ENCODE results near the gene MS4A14. TPM values are rescaled to one million over a fixed set of nuclear protein-coding genes. Genes with fewer than 3 reads are reported as not detected.
A peak's percentile ranks its signal among the peaks of the same experiment; 100 is the strongest.
"Not testable (repeated sequence)": the region's sequence is repeated elsewhere in the genome, so short reads cannot be mapped to it uniquely, and the experiment has no call there.

Gene MS4A14
- total and polyA plus RNA-seq, 2 donors (not counting 1 experiment from before 2014, with no cell fraction given): 3.4 to 5.4 TPM

GRCh38 chr11:60363542-60364470, 32.5 kb upstream of the MS4A14 start:
- Mint-ChIP-seq H3K27ac (peak overlapping the region; percentile 90), H3K4me1 (peaks cover 71% of the 10 kb centered on the region), H3K27me3 (no peaks in the 10 kb centered on the region), H3K4me3 (peak overlapping the region; percentile 80), H3K9me3 (ENCODE audit: insufficient read depth) (peaks cover 4% of the 10 kb centered on the region)
- Histone ChIP-seq H2AFZ (ENCODE audit: insufficient read depth, low read depth, low read length, poor library complexity, severe bottlenecking) (peak overlapping the region; percentile 70), H3K36me3 (replicated peaks in 1 of 2; ENCODE audit: control extremely low read depth in 1 of 2, control insufficient read depth in 1 of 2, extremely low read depth in 1 of 2, insufficient read depth in 2 of 2, low read length in 1 of 2) (no peaks in the 10 kb centered on the region), H3K27me3 (replicated peaks in 1 of 4; ENCODE audit: control extremely low read depth in 1 of 4, control insufficient read depth in 3 of 4, insufficient read depth in 4 of 4, low read length in 3 of 4) (no peaks in the 10 kb centered on the region), H4K20me1 (ENCODE audit: control insufficient read depth, insufficient read depth, low read length, poor library complexity, severe bottlenecking) (no peaks in the 10 kb centered on the region), H3K27ac (ENCODE audit: low read length in 2 of 2) (peak overlapping the region; percentile 82 to 92), H3K4me2 (replicated peaks; ENCODE audit: low read depth, low read length, poor library complexity, severe bottlenecking) (peak overlapping the region; percentile 81), H3K9me3 (ENCODE audit: control extremely low read depth in 1 of 3, control insufficient read depth in 2 of 3, insufficient read depth in 1 of 3, low read length in 2 of 3) (peaks cover 2 to 31% (median 19%) of the 10 kb centered on the region in 3 donors), H3K4me3 (ENCODE audit: control extremely low read depth in 1 of 5, extremely low read depth in 1 of 5, insufficient read depth in 1 of 5, low read depth in 2 of 5, low read length in 4 of 5) (peak overlapping the region; percentile 37 to 72 (median 52)), H3K9ac (ENCODE audit: low read length) (peak overlapping the region; percentile 68), H3K79me2 (ENCODE audit: control insufficient read depth, insufficient read depth, low read length) (peaks cover 60% of the 10 kb centered on the region), H3K4me1 (ENCODE audit: control insufficient read depth in 2 of 2, insufficient read depth in 2 of 2, low read length in 2 of 2) (peaks cover 60 to 62% of the 10 kb centered on the region in 2 donors)
- CTCF ChIA-PET: interaction anchor here (0.6 to 13.3 kb wide), 54 partner anchors 9 to 414 kb away, joined by 3 to 257 read pairs (median 6); partner anchors contain the start of genes MS4A1, MS4A14 and MS4A7
- DNase-seq: peak; percentile 92
- peak; percentile 88 for TF ChIP-seq CTCF (IDR thresholded peaks at IDR 0.05)
- no peak for TF ChIP-seq EZH2 (IDR thresholded peaks at IDR 0.05; ENCODE audit: borderline replicate concordance, insufficient read depth, low read depth, low read length, poor library complexity, severe bottlenecking)
- ATAC-seq (ENCODE audit: low read depth): peak; percentile 81
- POLR2A ChIA-PET: interaction anchor here (0.5 to 2.9 kb wide), 8 partner anchors 9 to 120 kb away, joined by 4 to 22 read pairs (median 6); partner anchors contain the start of gene MS4A1
- WGBS (ENCODE audit: insufficient coverage): 0% methylated on average over 2 of the region's 7 CpGs
- intact Hi-C loops (cut with micrococcal nuclease): loop anchor here (1.0 to 2.0 kb wide), 7 partner anchors 14 to 254 kb away; partner anchors contain the start of genes MS4A1, MS4A14 and MS4A7

GRCh38 chr11:60366262-60366904, 29.9 kb upstream of the MS4A14 start:
- H4K20me1 ChIP-seq (ENCODE audit: control insufficient read depth, insufficient read depth, low read length, poor library complexity, severe bottlenecking); DNase-seq; H3K27me3 Mint-ChIP-seq; H3K27me3 ChIP-seq (replicated peaks in 1 of 4; ENCODE audit: control extremely low read depth in 1 of 4, control insufficient read depth in 3 of 4, insufficient read depth in 4 of 4, low read length in 3 of 4); H2AFZ ChIP-seq (ENCODE audit: insufficient read depth, low read depth, low read length, poor library complexity, severe bottlenecking); H3K9me3 ChIP-seq (ENCODE audit: control extremely low read depth in 1 of 3, control insufficient read depth in 2 of 3, insufficient read depth in 1 of 3, low read length in 2 of 3); H3K9me3 Mint-ChIP-seq (ENCODE audit: insufficient read depth); H3K36me3 ChIP-seq (replicated peaks in 1 of 2; ENCODE audit: control extremely low read depth in 1 of 2, control insufficient read depth in 1 of 2, extremely low read depth in 1 of 2, insufficient read depth in 2 of 2, low read length in 1 of 2); ATAC-seq (ENCODE audit: low read depth): not testable (repeated sequence)
- peak overlapping the region; percentile 70 for H3K27ac Mint-ChIP-seq
- peaks cover 86% of the 10 kb centered on the region for H3K4me1 Mint-ChIP-seq
- ChIA-PET POLR2A (interaction anchor here (0.6 to 2.9 kb wide), 10 partner anchors 12 to 117 kb away, joined by 3 to 20 read pairs (median 7); partner anchors contain the start of genes MS4A1 and MS4A7), CTCF (interaction anchor here (1.0 to 13.3 kb wide), 15 partner anchors 12 to 253 kb away, joined by 3 to 257 read pairs (median 11); partner anchors contain the start of genes MS4A1, MS4A14 and MS4A7)
- Histone ChIP-seq H3K27ac (ENCODE audit: low read length in 2 of 2) (peak overlapping the region; percentile 73 to 92), H3K79me2 (ENCODE audit: control insufficient read depth, insufficient read depth, low read length) (peaks cover 68% of the 10 kb centered on the region), H3K9ac (ENCODE audit: low read length) (peak overlapping the region; percentile 37), H3K4me2 (replicated peaks; ENCODE audit: low read depth, low read length, poor library complexity, severe bottlenecking) (peak overlapping the region; percentile 64), H3K4me3 (ENCODE audit: control extremely low read depth in 1 of 5, extremely low read depth in 1 of 5, insufficient read depth in 1 of 5, low read depth in 2 of 5, low read length in 4 of 5) (peak overlapping the region in 1 of 5 experiments; percentile 38), H3K4me1 (ENCODE audit: control insufficient read depth in 2 of 2, insufficient read depth in 2 of 2, low read length in 2 of 2) (peaks cover 65 to 73% of the 10 kb centered on the region in 2 donors)
- WGBS (ENCODE audit: insufficient coverage): 100% methylated on average over 8 of the region's 15 CpGs
- intact Hi-C loops (cut with micrococcal nuclease): loop anchor here (5.0 kb wide), 1 partner anchor 206 kb away; no protein-coding TSS in a partner anchor
- H3K4me3 Mint-ChIP-seq: peak overlapping the region; percentile 44
